Muscle of back (tissue), 11 donors: ENCODE measurements around the gene MAL. TPM values are rescaled to one million over a fixed set of nuclear protein-coding genes. Genes with fewer than 3 reads are reported as not detected.

Experiments
- DNase-seq, 3 donors: peaks; one replicate each; pipeline versions ENCODE4 v3.0.0 to v3.0.0-alpha.2; 2013
- polyA plus RNA-seq, 10 donors: library from polyadenylated mRNA; unstranded; fragments of 120-200 nt; gene quantifications; one replicate each; pipeline ENCODE4 v1.2.1, GENCODE V29; 2013; ENCODE audit not compliant: insufficient read length in 10 of 10

The MAL gene
- polyA plus RNA-seq, 10 donors, result 2.4 to 8.8 (median 3.9) TPM

DNA sequence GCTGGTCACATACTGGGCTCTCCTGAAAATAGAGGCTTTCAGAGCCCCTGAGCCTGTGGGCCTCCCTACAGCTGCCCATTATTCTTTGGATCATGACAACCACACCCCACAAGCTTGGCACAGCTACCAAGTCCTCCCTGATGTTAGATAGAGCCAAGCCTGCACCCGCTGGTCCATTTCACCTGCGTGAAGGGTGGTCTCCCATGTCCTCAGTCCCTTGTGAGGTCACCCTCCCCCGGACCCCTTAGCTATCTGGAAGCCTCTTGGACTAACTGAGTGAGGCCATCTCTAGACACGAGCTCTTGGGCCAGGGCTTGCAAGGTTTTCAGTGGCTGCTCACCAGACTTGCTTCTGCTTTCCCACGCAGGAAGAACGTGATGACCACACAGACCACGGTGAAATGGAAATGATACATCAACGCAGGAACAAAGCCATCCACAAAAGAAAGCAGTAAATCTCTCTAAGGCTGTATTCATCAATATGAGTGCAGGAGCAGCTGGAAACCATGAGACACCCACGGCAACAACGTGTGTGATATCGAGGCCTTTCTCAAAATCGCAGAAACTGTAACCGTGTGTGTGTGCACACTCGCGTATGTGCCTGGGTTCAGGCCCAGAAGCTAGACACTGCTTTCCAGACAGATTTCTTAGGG is 10.1 kb upstream of the MAL start:
- no peak for DNase-seq

DNA sequence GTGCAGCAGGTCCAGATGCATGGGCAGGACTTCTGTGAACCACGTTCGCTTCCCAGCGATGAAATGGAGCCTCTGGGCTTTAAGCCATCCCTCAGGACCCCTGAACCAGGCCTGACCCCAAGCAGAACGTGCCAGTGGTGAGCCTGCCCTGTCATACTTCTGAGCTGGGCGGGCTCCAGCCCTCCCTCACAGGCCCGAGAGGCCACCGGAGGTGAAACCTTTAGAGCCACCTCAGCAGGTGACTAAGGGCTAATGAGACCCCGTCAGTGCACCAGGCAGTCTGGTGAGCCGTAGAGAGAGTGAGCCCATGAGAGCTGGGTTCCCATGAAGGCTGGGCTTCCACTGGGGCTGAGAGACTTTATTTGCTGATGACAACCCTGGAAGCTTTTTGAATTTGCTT is 8.9 kb upstream of the MAL start:
- DNase-seq, result no peak

DNA sequence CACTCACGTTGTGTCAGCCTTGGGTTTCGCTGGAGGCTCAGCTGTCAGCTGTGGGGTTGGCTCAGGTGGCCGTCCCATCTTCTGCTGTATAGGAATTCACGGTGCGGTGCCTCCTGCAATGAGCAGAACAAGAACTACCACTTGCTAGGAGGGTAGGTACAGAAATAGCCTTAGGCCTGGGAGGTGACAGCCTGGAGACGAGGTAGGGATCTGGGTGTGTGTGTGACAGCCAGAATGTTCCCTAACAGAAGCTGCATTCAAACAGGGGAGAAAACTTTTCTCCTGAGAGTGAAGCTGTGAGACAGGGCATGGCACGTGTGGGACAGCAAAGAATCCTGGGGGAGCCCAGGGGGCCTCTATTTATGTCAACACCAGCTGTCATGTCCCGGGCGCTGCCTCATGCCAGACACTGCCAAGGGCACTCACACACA is 8.4 kb upstream of the MAL start:
- DNase-seq, result peak in 2 of 3 donors; percentile 20 to 40

DNA sequence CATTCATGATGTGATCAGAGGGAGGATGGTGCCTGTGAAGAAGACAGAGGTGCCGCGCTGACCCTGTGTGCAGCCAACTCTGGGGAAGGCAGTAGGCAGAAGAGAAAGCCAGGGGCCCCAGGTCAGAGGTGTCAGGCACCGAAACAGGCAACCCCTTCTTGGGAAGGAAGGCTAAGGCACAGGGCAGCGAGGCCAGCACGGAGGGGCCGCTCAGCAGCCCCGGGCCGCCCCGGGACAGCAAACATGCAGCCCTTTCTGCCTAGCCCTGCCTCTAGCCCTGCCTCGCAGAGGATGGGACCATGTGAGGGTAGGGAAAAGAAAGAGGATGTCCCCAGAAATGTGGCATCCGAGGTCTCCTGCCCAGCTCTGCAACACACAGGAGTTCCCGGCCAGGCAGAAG is 7.7 kb upstream of the MAL start:
- no peak for DNase-seq

DNA sequence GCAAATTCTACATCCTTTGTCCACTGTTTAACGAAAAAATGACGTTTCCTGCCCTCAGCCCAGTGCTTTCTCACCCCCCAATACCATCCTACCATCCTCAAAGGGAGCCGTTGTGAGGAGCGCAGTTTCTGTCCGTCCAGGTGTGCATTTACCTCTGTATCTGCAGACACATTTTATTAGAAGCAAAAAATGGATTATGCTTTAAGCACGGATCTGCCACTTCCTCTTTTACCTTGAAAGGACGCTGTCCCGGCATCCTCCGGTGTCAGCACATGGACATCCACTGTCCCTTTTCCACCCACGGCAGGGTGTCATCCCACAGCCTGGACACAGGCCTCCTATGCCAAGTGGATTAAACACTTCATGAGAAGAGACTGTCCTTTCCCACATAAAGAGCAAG is 7.2 kb upstream of the MAL start:
- DNase-seq, result no peak

DNA sequence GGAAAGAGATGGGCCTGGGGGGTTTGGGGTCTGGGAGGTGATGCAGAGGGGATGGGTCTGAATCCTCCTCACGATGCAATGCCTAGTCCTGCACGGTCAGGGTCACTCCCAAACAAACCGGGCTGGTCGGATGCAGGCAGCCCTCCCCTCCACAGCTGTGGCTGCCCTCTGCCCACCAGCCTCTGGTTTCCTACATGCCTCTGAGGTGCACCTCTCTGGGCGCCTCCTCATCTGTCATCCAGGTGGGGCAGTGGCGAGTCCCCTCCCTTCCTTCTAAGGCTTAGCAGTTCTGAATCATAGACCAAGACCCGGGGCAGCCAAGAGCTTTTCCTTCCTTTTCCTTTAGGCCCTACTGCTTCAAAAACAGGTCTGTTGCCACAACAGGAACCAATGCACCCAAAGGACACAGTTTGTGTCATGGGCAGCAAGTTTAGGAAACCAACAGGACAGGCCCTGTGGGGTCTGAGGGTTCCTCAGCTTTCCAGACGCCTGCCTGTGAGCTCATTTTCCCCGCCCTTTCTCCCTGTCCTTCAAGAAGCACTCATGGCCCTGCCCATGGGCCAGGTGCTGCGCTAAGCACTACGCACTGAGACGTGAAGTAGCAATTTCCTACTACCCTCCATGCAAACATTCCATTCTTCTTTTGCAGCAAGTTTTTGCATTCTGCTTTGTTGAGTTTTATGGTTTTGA is 6.5 kb upstream of the MAL start:
- no peak for DNase-seq

DNA sequence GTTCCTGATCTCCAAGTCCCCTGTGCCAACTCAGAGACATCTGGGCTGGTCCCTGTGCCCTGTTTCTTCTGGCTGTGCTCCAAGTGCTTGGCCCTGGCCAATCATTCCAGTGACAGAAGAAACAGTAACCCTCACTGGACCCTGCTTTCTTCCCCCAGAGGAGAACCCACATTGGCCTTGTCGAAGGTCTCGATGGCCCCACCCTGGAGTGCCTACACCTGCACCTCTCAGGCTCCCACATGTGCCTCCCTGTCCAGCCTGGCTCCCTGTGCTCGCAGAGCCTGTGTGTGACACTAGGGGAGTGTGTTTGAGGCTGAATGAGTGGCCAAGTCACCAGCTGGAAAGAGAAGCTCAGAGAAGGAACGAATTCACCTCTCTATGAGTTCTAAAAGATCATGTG is 5.9 kb upstream of the MAL start:
- no peak for DNase-seq

DNA sequence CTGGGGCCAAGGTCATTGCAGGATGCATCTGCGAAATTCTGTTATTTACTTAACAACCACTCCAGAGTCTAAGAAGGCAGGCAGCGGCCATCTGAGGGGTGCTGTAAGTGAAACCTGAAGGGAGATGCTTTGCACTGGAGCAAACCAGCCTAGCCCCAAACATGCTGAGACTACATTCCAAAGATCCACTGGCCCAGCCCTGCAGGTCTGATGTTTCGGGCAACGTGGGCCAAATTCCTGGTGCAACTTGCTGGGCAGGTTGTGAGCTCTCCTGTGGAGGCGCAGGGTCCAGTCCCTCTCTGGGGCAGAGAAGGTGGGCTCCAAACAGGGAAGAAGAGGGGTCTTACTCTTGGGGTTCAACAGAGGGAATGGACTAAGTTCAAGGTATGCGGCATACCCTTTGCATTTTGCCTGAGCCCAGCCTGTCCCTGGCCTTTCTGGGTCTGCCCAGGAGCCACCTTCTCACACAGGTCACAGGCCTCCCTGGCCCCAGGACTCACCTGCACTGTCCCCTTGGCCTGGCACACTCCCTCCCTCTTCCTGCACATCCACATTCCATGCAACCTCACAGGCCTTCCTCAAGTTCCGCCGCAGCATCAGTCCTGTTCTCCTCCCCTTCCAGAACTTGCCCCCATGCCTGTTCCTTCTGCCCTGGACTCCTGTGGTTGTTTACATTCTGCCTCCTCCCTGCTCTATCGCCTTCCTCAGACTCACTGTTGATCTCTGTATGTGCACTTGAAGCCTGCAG is 5.1 kb upstream of the MAL start:
- DNase-seq, result no peak

DNA sequence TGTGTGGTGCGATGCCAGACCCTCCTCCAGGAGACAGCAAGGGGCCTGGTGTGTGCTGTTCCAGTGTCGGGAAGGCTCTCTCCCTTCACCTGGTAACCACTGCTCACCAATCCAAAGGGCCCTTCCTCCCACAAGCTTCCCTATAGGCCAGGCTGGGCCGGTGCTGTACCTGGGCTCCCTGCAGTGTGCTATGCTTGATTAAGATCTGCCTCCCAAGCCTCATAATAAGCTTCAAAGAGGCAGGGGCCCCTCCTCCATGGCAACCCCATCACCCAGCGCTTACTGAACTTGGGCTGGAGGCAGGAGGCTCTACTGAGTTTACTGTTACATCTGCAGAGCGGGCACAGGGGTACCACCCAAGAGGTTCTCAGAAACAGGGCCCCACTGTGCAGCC is 4.5 kb upstream of the MAL start:
- DNase-seq, result no peak

DNA sequence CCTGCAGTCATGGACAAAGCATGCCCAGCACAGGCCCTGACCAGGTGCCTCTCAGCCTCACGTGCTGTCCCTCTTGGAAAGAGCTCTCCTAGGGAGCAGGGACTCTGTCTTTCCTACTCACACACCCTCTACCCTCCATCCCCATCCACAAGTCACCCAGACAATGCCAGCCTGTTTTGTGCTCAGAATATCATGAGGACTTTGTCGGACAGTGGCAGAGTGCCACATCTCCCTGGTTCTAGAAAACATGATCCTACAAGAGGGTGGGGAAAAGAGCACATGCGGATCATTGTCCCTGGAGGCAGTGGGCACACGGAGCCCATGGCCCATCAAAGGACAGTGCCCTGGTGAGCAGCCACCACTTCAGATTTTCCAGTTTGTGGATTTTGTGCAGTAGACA is 3.7 kb upstream of the MAL start:
- no peak for DNase-seq

DNA sequence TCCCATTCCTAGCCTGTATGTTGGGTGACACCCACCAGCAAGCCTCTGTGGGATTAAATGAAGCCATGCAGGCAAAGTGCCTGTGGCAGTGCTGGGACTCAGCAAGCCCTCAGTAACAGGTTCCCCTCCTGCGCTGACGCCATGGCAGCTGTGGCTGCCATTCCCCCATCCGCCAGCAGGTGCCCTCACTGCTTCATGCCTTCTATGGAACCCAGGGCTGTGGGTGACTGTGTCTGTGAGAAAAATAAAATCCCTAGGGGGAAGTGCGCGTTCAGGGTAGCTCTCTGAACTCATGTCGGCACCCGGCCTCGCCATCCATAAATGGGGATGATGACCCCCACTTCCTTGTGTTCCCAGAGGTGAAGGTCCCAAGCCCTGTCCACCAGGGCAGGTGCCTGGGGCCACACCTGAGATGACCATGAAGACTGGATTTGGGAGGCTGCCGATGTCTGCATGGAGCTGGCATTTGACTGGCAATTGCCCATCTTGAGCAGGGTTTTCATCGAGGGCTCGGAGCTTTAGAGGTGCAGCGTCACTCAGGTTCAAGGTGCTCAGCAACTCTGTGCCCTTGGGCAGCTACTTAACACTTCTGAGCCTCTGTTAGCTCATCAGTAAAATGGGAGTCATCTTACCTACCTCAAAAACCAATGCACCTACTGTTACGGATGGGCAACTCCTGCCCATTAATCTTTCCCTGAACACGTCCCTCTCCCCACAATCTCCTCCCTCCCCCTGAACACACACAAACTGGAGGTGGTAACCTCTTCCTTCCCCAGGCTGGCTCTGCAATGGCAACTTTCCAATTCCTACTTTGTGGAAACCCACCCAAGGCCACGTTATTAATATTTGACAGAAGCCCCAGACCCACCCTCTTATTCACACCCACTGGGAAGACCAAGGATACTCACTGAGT is 2.9 kb upstream of the MAL start:
- DNase-seq, result peak in 2 of 3 donors; percentile 50 to 69

DNA sequence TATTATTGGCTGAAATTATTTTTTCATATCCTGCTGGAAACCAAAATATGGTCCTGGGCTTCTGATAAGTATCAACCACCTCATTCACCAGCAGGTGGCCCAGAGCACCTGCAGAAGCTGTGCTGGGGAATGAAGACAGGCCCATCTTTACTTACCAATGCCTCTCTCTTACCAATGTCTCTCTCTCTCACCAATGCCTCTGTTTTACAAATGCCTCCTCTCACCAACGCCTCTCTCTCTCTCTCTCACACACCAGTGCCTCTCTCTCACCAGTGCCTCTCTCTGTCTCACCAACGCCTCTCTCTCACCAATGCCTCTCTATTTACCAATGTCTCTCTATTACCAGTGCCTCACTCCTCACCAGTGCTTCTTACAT is 2.3 kb upstream of the MAL start:
- DNase-seq, result no peak

DNA sequence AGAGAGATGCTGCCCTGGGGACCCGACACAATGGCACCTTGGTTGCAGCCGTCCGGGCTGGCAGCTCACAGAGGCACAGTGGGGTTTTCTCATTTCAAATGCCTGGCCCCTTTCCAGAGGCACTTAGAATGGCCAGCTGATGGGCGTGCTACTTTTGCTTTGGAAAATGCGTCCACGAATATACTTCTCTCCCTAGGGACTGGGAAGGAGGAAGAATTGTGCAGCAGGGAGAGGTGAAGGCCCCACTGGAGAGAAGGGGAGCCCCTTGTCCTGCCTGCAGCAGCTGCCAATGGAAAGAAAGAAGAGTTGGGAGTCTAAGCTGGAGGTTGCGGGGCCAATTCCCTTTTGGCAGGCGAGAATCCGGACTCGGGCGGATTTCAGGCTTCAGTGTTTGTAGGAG is 1.1 kb upstream of the MAL start:
- DNase-seq, result no peak

DNA sequence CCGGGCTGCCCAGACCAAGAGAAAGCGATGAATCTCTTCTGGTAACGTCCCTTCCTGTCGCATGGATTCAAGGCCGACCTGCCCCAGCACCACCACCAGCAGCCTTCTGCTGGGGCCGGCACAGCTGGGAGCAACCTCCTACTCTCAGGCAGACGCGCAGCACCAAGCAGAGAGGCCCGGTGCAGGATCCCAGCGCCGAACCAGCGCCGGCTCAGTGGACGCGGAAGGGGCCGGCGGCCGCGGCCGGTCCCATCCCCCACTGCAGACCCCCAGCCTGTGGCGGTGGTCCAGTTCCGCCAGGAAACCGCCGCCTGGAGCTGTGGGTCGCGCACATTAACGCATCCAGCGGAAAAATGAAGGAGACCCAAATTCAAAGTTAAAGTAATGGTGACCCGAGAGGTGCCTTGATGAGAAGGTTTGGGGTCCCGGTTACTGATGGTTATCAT is 525 bp upstream of the MAL start:
- DNase-seq, result no peak

DNA sequence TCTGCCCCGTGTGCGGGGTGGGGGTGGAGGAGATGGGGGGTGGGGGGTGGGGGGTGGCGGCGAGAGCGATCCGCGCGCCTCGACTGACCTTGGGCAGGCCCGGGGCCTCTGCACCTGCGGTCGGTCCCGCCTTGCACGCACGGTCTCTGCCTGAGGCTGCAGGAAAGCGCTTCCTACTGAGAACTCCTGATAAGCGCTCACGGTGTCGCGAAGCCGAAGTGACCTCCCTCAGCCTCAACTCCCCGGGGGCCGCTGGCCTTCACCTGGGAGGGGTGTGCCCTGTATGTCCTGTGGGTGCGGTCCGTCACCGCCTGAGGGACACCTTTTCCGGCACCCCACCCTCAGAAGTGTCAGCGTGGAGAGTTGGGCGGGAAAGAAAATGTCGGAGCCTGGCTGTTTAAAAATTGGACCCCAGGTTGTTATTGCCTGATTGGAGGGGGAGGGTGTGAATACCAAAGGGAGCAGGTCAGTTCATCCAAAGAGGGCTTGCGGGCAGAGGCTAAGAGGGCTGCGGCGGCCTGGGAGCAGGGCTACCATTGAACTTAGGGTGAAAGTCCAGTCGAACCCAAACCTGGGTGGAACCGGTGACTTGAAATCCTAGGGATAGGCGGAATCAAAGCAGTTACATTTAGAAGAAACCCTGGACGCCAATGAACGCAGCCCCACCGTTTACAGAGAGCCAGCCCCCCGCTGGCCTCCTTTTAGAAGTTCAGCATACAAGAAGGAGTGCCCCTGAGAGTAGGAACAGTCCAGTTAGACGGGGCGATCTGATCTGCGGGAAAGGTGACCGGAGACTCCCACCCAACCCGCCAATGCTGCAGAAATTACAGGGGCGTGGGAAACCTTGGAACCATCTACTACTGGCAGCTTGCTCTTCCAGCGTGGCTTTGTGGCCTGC is 1.2 kb downstream of the MAL start:
- no peak for DNase-seq

DNA sequence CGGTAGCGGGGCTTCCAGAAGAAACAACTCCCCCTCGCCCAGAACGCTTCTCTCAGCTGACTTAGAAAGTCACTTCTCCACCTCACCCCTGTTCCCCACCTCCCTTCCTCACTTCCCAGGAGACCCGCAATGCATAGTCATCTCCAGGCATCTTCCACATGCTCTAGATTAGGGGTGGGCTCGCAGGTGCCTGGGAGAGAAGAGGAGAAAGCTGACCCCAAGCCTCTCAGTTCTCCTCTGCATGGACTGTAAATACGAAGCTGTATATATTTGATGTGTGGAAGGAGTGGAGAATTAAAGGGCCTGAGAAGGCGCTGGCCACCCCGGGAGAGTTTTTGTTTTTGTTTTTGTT is 1.8 kb downstream of the MAL start:
- no peak for DNase-seq

DNA sequence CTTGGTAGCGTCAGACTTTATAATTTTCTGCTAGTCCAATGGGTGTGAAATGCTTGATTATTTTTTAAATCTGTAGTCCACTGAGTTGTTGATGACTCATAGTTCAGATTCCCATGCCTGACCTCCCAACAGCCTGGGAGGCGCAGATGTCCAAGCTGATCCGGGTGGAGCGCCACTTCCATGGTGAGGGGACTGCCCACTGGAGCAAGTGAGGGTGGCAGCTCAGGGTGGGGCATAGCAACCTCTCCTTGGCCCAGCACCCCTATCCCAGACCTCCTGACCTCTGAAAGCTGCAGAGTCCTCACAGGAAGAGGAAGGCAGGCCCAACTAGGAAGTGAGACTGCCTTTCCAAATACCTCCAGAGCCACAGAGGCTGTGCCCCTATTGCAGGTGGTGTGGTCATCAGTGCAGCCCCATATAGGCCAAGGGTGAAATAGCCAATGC is 4.4 kb downstream of the MAL start:
- no peak for DNase-seq

DNA sequence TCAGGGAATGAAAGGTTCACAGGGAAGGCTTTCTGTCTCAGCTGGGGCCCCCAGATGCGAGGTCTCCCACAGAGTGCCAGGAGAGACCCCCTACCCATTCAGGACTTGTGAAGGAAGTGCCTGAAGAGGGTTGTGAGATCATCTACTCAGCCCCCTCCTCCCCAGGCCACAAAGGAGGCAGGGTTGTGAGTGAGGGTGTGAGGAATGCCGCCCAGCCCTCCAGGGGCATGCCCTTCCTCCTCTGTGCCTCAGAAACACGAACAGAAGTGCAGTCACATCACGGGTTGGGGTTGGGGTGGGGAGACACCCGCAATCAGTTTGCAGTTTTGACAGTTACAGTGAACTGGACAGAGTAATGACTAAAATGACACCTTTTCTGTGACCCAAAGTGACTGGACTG is 5.0 kb downstream of the MAL start:
- no peak for DNase-seq

DNA sequence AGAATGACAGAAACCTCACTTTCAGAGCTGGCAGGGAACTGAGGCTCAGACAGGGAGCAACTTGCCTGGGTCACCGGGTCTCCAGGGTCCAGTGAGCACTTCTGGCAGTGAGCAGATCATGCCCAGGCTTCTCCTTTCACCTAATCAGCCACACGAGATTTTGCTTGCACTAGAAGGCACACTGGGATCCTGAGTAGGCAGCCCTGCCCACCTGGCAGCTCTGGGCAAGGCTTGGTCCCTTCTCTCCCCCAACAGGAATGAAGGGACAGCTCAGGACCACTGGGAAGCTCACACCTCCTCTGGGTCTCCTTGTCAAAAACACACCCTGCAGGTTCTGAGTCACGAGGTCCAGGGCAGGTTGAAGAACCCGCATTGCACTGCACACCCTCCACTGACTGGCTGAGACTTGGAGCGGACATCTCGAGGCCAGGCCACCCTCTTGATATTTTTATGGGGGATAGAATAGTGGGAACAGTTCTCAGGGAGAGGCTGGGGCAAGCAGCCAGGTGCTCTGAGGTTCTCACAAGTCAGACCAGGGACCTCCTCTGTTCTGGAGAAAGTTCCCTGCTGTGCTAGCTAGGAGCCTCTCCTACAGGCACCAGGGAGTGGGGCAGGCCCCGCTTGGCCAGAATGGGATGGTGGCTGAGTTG is 5.7 kb downstream of the MAL start:
- DNase-seq, result no peak

DNA sequence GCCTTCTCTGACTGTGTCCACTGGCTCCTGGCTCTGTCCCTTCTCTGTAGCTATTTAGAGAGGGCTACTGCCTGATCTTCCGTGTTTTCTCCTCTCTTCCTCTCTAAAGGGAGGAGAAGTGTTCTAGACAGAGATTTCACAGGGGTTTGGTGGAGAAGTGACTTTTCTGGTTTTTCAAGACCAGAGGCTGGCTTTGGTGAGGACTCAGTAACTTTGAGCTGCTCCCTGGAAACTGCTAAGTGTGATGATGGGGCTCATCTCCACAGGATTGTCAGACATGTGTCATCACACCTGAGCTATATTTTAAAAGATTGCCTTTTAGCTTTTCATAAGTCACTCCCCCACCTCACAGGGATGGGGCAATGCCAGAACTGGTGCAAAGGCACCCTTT is 6.2 kb downstream of the MAL start:
- DNase-seq, result no peak

DNA sequence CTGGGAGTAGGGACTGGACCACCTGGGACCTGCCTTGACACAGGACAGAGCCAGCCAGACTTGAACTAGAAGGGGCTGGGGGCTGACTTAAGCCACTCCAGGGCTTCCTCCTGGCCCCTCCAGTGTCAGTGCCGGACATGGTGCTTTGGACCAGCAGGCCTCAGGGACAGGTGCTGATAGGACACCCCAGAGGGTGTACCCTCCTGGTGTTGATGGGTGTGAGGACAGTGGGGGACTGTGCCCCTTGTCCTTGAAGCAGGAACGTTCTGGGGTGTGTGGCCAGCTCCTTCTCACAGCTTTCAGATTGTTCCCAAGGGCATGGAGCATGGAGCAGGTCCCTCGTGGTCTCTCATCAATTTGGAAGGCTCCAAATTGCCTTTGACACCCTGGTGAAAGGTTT is 6.8 kb downstream of the MAL start:
- no peak for DNase-seq
